K562 (cell line): ENCODE results near the gene RFNG. TPM values are rescaled to one million over a fixed set of nuclear protein-coding genes. Genes with fewer than 3 reads are reported as not detected.

Source experiments
- C11orf30 ChIP-seq: fragments of 450-650 bp; IDR thresholded peaks from 2 replicates; pipeline ENCODE4 v1.6.1; 2016; ENCODE audit warnings: low read depth, mild to moderate bottlenecking
- CBX5 ChIP-seq: IDR thresholded peaks from 2 replicates; pipeline ENCODE4 v1.6.1; 2014; ENCODE audit warnings: low read depth, borderline replicate concordance
- CBX8 ChIP-seq: fragments of 200-600 bp; sonication (generic); IDR thresholded peaks from 2 replicates; pipeline ENCODE4 v1.6.1; 2012; ENCODE audit warnings: borderline replicate concordance, mixed run types, low read depth, mild to moderate bottlenecking, moderate library complexity, mixed read lengths, low read length, control low read depth, inconsistent platforms; ENCODE audit not compliant: poor library complexity, severe bottlenecking; ENCODE audit errors: extremely low read depth
- CLOCK ChIP-seq: fragments of 250-450 bp; sonication (Bioruptor Pico); IDR thresholded peaks from 2 replicates; pipeline ENCODE4 v1.4.0; 2020; ENCODE audit warnings: mild to moderate bottlenecking, moderate library complexity, borderline replicate concordance
- DMBX1 ChIP-seq: fragments of 250-450 bp; sonication (Bioruptor Pico); IDR thresholded peaks from 2 replicates; pipeline ENCODE4 v1.8.0; 2022; ENCODE audit warnings: inconsistent platforms, mild to moderate bottlenecking, moderate library complexity, borderline replicate concordance
- ETV5 ChIP-seq: sonication (generic); formaldehyde crosslinking; IDR thresholded peaks from 2 replicates; pipeline ENCODE4 v1.4.0; 2020; ENCODE audit warnings: low read depth, mild to moderate bottlenecking, missing genetic modification reagents
- HNRNPH1 ChIP-seq: fragments of 200-400 bp; formaldehyde crosslinking; optimal IDR thresholded peaks from 2 replicates; pipeline ENCODE3; 2017; ENCODE audit warnings: low read depth, mild to moderate bottlenecking, low read length, moderate library complexity
- NUFIP1 ChIP-seq: fragments of 450-650 bp; IDR thresholded peaks from 2 replicates; pipeline ENCODE4 v1.6.1; 2018; ENCODE audit not compliant: partially characterized antibody
- PHB2 ChIP-seq: fragments of 450-650 bp; IDR thresholded peaks from 2 replicates; pipeline ENCODE4 v1.6.1; 2017; ENCODE audit warnings: low read depth
- SIX5 ChIP-seq, 2 experiments: IDR thresholded peaks; 2 replicates each; pipeline ENCODE4 v1.6.1; 2011; ENCODE audit warnings: low read length in 2 of 2, borderline replicate concordance in 1 of 2, low read depth in 1 of 2, mild to moderate bottlenecking in 1 of 2, moderate library complexity in 1 of 2; ENCODE audit not compliant: insufficient read depth in 1 of 2
- SMAD3 ChIP-seq: fragments of 450-650 bp; formaldehyde crosslinking; conservative IDR thresholded peaks from 2 replicates; pipeline ENCODE4 v1.4.0; 2020; ENCODE audit warnings: mild to moderate bottlenecking
- ZBTB17 ChIP-seq: fragments of 450-650 bp; formaldehyde crosslinking; IDR thresholded peaks from 2 replicates; pipeline ENCODE4 v1.4.0; 2020; ENCODE audit warnings: mild to moderate bottlenecking
- ZC3H4 ChIP-seq: sonication (generic); formaldehyde crosslinking; IDR thresholded peaks from 2 replicates; pipeline ENCODE4 v1.9.0; 2021; ENCODE audit warnings: missing genetic modification reagents, borderline replicate concordance
- ZNF583 ChIP-seq: fragments of 250-450 bp; sonication (Bioruptor Pico); IDR thresholded peaks from 2 replicates; pipeline ENCODE4 v1.4.0; 2020
- ZNF695 ChIP-seq: fragments of 450-650 bp; formaldehyde crosslinking; IDR thresholded peaks from 2 replicates; pipeline ENCODE4 v1.4.0; 2020; ENCODE audit warnings: mild to moderate bottlenecking, moderate library complexity
- polyA plus RNA-seq, 8 experiments: library from polyadenylated mRNA; depleted of rRNA in 4 of 8; stranded (reverse) in 5 of 8; unstranded in 3 of 8; fragments of >200 nt; fragmentation: Nextera tagmentation in 2 of 8; fragmentation: Illumina TruSeq in 1 of 8; extraction: Ambion mirVana in 2 of 8; extraction: Trizol in 1 of 8; gene quantifications; 2 replicates each; pipeline versions ENCODE4 v1.2.1 to v1.2.3, GENCODE V29; 2011 to 2014; ENCODE audit warnings: inconsistent platforms in 1 of 8, missing spikeins in 1 of 8
- total RNA-seq, 7 experiments: library from RNA; depleted of rRNA in 6 of 7; stranded (reverse); fragments of >200 nt in 6 of 7; fragmentation: Illumina TruSeq in 2 of 7; extraction: Trizol in 2 of 7; gene quantifications; 2 replicates each; pipeline versions ENCODE4 v1.2.1 to v1.2.3, GENCODE V29; 2011 to 2021; ENCODE audit warnings: low replicate concordance in 1 of 7
- TF ChIP-seq, protein P1 (sequence below): fragments of 450-650 bp; formaldehyde crosslinking; conservative IDR thresholded peaks from 2 replicates; pipeline ENCODE4 v1.4.0; 2022; ENCODE audit warnings: mild to moderate bottlenecking, missing genetic modification characterization
- TF ChIP-seq, protein P2 (sequence below), 3 experiments: fragments of 200-800 bp in 1 of 3; fragments of 250-450 bp in 1 of 3; fragments of 450-650 bp in 1 of 3; sonication (Bioruptor Pico) in 1 of 3; sonication (Bioruptor generic) in 1 of 3; formaldehyde crosslinking in 1 of 3; IDR thresholded peaks; 2 replicates each; pipeline versions ENCODE4 v1.6.1 to v1.8.0; 2016 to 2022; ENCODE audit warnings: mild to moderate bottlenecking in 2 of 3, missing genetic modification characterization in 2 of 3, missing compliant biosample characterization in 1 of 3, moderate library complexity in 1 of 3
- TF ChIP-seq, protein P3 (sequence below): sonication (generic); formaldehyde crosslinking; IDR thresholded peaks from 2 replicates; pipeline ENCODE4 v1.8.0; 2022; ENCODE audit warnings: missing genetic modification reagents, mild to moderate bottlenecking, moderate library complexity, borderline replicate concordance

The RFNG gene
- total and polyA plus RNA-seq, 9 of the 15 experiments (the other 6 are each of a cell fraction or from before 2014, with no cell fraction given), result 0.32 to 32.8 (median 9.5) TPM

- TF ChIP-seq, protein P1, sequence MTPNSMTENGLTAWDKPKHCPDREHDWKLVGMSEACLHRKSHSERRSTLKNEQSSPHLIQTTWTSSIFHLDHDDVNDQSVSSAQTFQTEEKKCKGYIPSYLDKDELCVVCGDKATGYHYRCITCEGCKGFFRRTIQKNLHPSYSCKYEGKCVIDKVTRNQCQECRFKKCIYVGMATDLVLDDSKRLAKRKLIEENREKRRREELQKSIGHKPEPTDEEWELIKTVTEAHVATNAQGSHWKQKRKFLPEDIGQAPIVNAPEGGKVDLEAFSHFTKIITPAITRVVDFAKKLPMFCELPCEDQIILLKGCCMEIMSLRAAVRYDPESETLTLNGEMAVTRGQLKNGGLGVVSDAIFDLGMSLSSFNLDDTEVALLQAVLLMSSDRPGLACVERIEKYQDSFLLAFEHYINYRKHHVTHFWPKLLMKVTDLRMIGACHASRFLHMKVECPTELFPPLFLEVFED (CRISPR knock-in tag), result no peak
- TF ChIP-seq CLOCK (CRISPR knock-in tag), result no peak
- no peak for TF ChIP-seq PHB2
- TF ChIP-seq, protein P2, sequence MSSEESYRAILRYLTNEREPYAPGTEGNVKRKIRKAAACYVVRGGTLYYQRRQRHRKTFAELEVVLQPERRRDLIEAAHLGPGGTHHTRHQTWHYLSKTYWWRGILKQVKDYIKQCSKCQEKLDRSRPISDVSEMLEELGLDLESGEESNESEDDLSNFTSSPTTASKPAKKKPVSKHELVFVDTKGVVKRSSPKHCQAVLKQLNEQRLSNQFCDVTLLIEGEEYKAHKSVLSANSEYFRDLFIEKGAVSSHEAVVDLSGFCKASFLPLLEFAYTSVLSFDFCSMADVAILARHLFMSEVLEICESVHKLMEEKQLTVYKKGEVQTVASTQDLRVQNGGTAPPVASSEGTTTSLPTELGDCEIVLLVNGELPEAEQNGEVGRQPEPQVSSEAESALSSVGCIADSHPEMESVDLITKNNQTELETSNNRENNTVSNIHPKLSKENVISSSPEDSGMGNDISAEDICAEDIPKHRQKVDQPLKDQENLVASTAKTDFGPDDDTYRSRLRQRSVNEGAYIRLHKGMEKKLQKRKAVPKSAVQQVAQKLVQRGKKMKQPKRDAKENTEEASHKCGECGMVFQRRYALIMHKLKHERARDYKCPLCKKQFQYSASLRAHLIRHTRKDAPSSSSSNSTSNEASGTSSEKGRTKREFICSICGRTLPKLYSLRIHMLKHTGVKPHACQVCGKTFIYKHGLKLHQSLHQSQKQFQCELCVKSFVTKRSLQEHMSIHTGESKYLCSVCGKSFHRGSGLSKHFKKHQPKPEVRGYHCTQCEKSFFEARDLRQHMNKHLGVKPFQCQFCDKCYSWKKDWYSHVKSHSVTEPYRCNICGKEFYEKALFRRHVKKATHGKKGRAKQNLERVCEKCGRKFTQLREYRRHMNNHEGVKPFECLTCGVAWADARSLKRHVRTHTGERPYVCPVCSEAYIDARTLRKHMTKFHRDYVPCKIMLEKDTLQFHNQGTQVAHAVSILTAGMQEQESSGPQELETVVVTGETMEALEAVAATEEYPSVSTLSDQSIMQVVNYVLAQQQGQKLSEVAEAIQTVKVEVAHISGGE (CRISPR knock-in tag; IDR thresholded peaks at IDR 0.05), result no peak
- 0 out of 2 replicates have a peak, but pooled peaks have one; percentile 5 for TF ChIP-seq SMAD3 (CRISPR knock-in tag)
- peak; percentile 54; the same call in 1 of the 2 replicates for TF ChIP-seq ZNF583 (CRISPR knock-in tag)
- no peak for TF ChIP-seq ETV5 (CRISPR knock-in tag)
- TF ChIP-seq, protein P3, sequence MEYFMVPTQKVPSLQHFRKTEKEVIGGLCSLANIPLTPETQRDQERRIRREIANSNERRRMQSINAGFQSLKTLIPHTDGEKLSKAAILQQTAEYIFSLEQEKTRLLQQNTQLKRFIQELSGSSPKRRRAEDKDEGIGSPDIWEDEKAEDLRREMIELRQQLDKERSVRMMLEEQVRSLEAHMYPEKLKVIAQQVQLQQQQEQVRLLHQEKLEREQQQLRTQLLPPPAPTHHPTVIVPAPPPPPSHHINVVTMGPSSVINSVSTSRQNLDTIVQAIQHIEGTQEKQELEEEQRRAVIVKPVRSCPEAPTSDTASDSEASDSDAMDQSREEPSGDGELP (CRISPR knock-in tag), result peak; percentile 69
- TF ChIP-seq DMBX1 (CRISPR knock-in tag), result no peak; the same call in 1 of the 2 replicates
- TF ChIP-seq C11orf30, result no peak
- TF ChIP-seq CBX8, result no peak
- peak; percentile 10; the same call in 1 of the 2 replicates for TF ChIP-seq ZBTB17 (CRISPR knock-in tag)
- TF ChIP-seq NUFIP1, result no peak
- no peak for TF ChIP-seq ZNF695
- TF ChIP-seq HNRNPH1, result no peak
- no peak for TF ChIP-seq SIX5 (IDR thresholded peaks at IDR 0.05; ENCODE audit: borderline replicate concordance in 1 of 2, insufficient read depth in 1 of 2, low read depth in 1 of 2, low read length in 2 of 2)
- no peak; the same call in 1 of the 2 replicates for TF ChIP-seq ZC3H4 (CRISPR knock-in tag)
- TF ChIP-seq CBX5, result no peak
These were observed 47.5 kb upstream of the RFNG start (continued) for GRCh38 chr17:82098939-82099763.
